GM04503 (cell line): ENCODE measurements around the gene SNF8.

Source experiments
- DNase-seq: peaks from one replicate; pipeline ENCODE4 v3.0.0-alpha.2; 2012; ENCODE audit warnings: low read depth

Gene SNF8

GRCh38 chr17:48890086-48890485, 54.6 kb downstream of the SNF8 start:
- no peak for DNase-seq

GRCh38 chr17:48883171-48883570, 61.5 kb downstream of the SNF8 start:
- DNase-seq, result no peak

- DNase-seq, result no peak
Measured at GRCh38 chr17:48882272-48882671, 62.4 kb downstream of the SNF8 start.
